Immature natural killer cell (primary cell): Measurements from ENCODE around the gene MILR1. TPM values are rescaled to one million over a fixed set of nuclear protein-coding genes. Genes with fewer than 3 reads are reported as not detected.

Experiments used
- DNase-seq, 3 donors: peaks; one replicate each; pipeline ENCODE4 v3.0.0; 2022; ENCODE audit warnings: mixed read lengths in 1 of 3
- H3K27ac Mint-ChIP-seq, 6 donors: one replicate each; pipeline ENCODE4 v1.8.0; 2020; ENCODE audit warnings: mixed read lengths in 6 of 6, mild to moderate bottlenecking in 5 of 6, inconsistent platforms in 4 of 6, moderate library complexity in 3 of 6
- H3K27me3 Mint-ChIP-seq, 3 donors: one replicate each; pipeline ENCODE4 v1.8.0; 2020 to 2021; ENCODE audit warnings: low read depth in 3 of 3, mild to moderate bottlenecking in 3 of 3, mixed read lengths in 3 of 3, moderate library complexity in 3 of 3, inconsistent platforms in 1 of 3
- H3K36me3 Mint-ChIP-seq, 3 donors: one replicate each; pipeline ENCODE4 v1.8.0; 2020; ENCODE audit warnings: mixed read lengths in 3 of 3, inconsistent platforms in 2 of 3, mild to moderate bottlenecking in 2 of 3
- H3K4me1 Mint-ChIP-seq, 2 donors: one replicate each; pipeline ENCODE4 v1.8.0; 2020; ENCODE audit warnings: inconsistent platforms in 2 of 2, mild to moderate bottlenecking in 2 of 2, mixed read lengths in 2 of 2, moderate library complexity in 1 of 2
- H3K4me3 Mint-ChIP-seq, 5 donors: one replicate each; pipeline ENCODE4 v1.8.0; 2020; ENCODE audit warnings: mild to moderate bottlenecking in 5 of 5, mixed read lengths in 5 of 5, inconsistent platforms in 3 of 5, moderate library complexity in 3 of 5
- H3K9me3 Mint-ChIP-seq, 6 donors: one replicate each; pipeline ENCODE4 v1.8.0; 2020; ENCODE audit warnings: mild to moderate bottlenecking in 6 of 6, mixed read lengths in 6 of 6, inconsistent platforms in 4 of 6, moderate library complexity in 3 of 6
- polyA plus RNA-seq, 3 donors: library from polyadenylated mRNA; unstranded; fragments of 300-500 nt; fragmentation: Illumina TruSeq; gene quantifications; one replicate each; pipeline ENCODE4 v1.2.3, GENCODE V29; 2021

MILR1 gene
- 1 to 10 TPM in 2 of 3 donors, not detected in 1; 1.8 to 9.6 TPM for polyA plus RNA-seq

- Mint-ChIP-seq H3K27me3 (peaks cover 1 to 2% (median 2%) of the 10 kb centered on the region in 3 donors), H3K4me3 (peak within 1 kb of the TSS in 1 of 5 donors; percentile 30), H3K9me3 (peaks cover 0 to 1% (median 0%) of the 10 kb centered on the region in 6 donors), H3K36me3 (no peaks in the 10 kb centered on the region), H3K27ac (peak within 1 kb of the TSS in 3 of 6 donors; percentile 0 to 55 (median 11)), H3K4me1 (peaks cover 4 to 10% of the 10 kb centered on the region in 2 donors)
- no peak for DNase-seq
Measured at GRCh38 chr17:64448665-64449512, at the start of gene MILR1. Gene MILR1, plus strand, starts transcription at chr17:64449115. Its CDS starts 54 bp downstream, at chr17:64449169.

GRCh38 chr17:64399767-64400156, 49.2 kb upstream of the MILR1 start:
- Mint-ChIP-seq H3K4me1 (peaks cover 45 to 74% of the 10 kb centered on the region in 2 donors), H3K27me3 (peaks cover 0 to 7% (median 4%) of the 10 kb centered on the region in 3 donors), H3K27ac (no peak overlapping the region), H3K36me3 (peaks cover 0 to 3% (median 0%) of the 10 kb centered on the region in 3 donors), H3K4me3 (no peak overlapping the region), H3K9me3 (no peaks in the 10 kb centered on the region)
- DNase-seq: no peak

DNA sequence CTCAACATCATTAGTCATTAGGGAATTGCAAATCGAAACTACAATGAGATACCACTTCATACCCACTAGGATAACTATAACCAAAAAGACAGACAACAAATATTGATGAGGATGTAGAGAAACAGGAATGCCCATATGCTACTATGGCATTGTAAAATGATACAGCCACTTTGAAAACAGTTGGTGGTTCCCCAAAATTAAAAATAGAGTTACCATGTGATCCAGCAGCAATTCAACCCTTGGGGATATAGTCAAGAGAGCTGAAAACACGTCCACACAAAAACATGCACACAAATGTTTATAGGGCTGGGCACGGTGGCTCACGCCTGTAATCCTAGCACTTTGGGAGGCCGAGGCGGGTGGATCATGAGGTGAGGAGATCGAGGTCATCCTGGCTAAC, 48.3 kb upstream of the MILR1 start:
- Mint-ChIP-seq H3K27me3 (peaks cover 0 to 7% (median 4%) of the 10 kb centered on the region in 3 donors), H3K4me3 (peak overlapping the region in 3 of 5 donors; percentile 45 to 54 (median 46)), H3K27ac (peak overlapping the region in 3 of 6 donors; percentile 26 to 53 (median 30)), H3K36me3 (peaks cover 0 to 3% (median 0%) of the 10 kb centered on the region in 3 donors), H3K9me3 (no peaks in the 10 kb centered on the region), H3K4me1 (peaks cover 45 to 68% of the 10 kb centered on the region in 2 donors)
- no peak for DNase-seq

GRCh38 chr17:64401244-64401860, 47.6 kb upstream of the MILR1 start:
- DNase-seq: no peak
- Mint-ChIP-seq H3K36me3 (no peaks in the 10 kb centered on the region), H3K4me1 (peaks cover 41 to 61% of the 10 kb centered on the region in 2 donors), H3K27me3 (peaks cover 0 to 7% (median 4%) of the 10 kb centered on the region in 3 donors), H3K9me3 (no peaks in the 10 kb centered on the region), H3K4me3 (peak overlapping the region; percentile 64 to 83 (median 72)), H3K27ac (peak overlapping the region; percentile 4 to 80 (median 66))

DNA sequence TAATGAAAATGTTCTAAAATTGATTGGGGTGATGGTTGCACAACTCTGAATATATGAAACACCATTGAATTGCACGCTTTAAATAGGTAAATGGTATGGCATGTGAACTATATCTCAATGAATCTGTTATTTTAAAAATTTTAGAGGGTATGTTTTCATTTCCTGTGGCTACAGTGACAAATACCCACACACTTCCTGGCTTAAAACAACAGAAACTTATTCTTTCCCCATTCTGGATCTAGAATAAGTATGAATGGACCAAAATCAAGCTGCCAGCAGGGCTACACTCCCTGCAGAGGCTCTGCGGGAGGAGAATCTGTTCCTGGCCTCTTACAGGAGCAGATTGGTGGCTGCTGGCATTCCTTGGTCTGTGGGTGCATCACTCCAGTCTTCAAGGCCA, 47.0 kb upstream of the MILR1 start:
- H3K27me3 Mint-ChIP-seq: peaks cover 0 to 10% (median 4%) of the 10 kb centered on the region in 3 donors
- H3K36me3 Mint-ChIP-seq: no peaks in the 10 kb centered on the region
- no peaks in the 10 kb centered on the region for H3K9me3 Mint-ChIP-seq
- no peak for DNase-seq
- H3K4me1 Mint-ChIP-seq: peaks cover 41 to 55% of the 10 kb centered on the region in 2 donors
- peak overlapping the region; percentile 4 to 80 (median 66) for H3K27ac Mint-ChIP-seq
- H3K4me3 Mint-ChIP-seq: peak overlapping the region; percentile 64 to 83 (median 72)

DNA sequence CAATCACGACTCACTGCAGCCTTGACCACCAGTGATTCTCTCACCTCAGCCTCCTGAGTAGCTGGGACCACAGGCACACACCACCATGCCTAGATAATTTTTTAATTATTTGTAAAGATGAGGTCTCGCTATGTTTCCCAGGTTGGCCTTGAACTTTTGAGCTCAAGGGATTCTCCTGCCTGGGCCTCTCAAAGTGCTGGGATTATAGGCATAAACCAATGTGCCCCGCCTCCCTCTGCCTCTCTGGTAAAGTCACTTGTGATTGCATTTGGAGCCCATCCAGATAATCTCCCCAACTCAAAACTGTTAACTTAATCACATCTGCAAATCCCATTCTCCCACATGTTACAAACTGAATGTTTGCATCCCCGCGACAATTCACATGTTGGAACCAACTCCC, 46.4 kb upstream of the MILR1 start:
- peaks cover 0 to 9% (median 4%) of the 10 kb centered on the region in 3 donors for H3K27me3 Mint-ChIP-seq
- H3K9me3 Mint-ChIP-seq: no peaks in the 10 kb centered on the region
- peak overlapping the region; percentile 1 to 64 (median 21) for H3K4me3 Mint-ChIP-seq
- H3K27ac Mint-ChIP-seq: peak overlapping the region in 1 of 6 donors; percentile 21
- peaks cover 41 to 53% of the 10 kb centered on the region in 2 donors for H3K4me1 Mint-ChIP-seq
- no peak for DNase-seq
- no peaks in the 10 kb centered on the region for H3K36me3 Mint-ChIP-seq

- Mint-ChIP-seq H3K27ac (peak overlapping the region in 1 of 6 donors; percentile 18), H3K4me1 (peaks cover 33 to 41% of the 10 kb centered on the region in 2 donors), H3K9me3 (no peaks in the 10 kb centered on the region), H3K27me3 (peaks cover 0 to 8% (median 4%) of the 10 kb centered on the region in 3 donors), H3K4me3 (no peak overlapping the region), H3K36me3 (no peaks in the 10 kb centered on the region)
- DNase-seq: no peak
Measured at GRCh38 chr17:64403881-64404460, 44.9 kb upstream of the MILR1 start.

DNA sequence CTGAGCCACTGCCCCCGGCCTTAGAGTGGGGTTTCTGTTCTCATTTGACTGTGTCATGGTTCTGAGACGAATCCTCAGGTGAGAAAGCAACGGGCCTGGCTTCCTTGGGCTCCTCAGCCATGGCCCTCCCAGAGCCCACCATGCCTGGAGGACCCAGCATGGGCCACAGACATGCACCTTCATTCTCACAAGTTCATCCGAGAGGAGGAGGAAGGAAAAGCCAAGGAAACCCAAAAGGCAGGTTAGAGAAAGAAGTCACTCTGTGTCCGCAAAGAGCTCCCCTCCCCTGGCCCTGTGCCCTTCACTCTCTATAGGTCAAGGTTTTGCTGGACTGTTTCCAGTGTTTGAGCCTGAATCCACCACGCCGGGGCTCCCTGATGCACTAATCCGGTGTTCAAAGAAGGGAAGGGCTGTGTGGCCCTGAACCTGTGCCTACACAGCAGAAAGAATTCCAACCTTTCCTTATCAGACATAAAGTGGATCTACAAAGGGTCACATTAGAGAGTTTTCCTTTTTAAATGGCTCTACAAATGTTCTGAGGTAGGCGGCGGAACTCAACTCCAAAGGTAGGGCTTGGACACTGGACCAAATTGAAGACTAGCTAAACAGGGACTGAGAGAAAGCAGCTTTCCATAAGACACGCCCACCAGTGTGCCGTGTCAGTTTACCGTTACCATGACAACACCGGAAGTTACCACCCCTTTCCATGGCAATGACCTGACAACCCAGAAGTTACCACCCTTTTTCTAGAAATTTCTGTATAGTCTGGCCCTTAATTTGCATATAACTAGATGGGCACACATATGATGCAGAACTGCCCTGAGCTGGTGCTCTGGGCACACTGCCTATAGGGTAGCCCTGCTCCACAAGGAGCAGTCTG, 42.4 kb upstream of the MILR1 start:
- Mint-ChIP-seq H3K4me3 (no peak overlapping the region), H3K36me3 (no peaks in the 10 kb centered on the region), H3K4me1 (peaks cover 14 to 20% of the 10 kb centered on the region in 2 donors), H3K9me3 (no peaks in the 10 kb centered on the region), H3K27me3 (peaks cover 0 to 8% (median 1%) of the 10 kb centered on the region in 3 donors), H3K27ac (peak overlapping the region in 3 of 6 donors; percentile 18 to 24 (median 22))
- no peak for DNase-seq

- no peaks in the 10 kb centered on the region for H3K9me3 Mint-ChIP-seq
- no peak overlapping the region for H3K4me3 Mint-ChIP-seq
- no peak for DNase-seq
- H3K36me3 Mint-ChIP-seq: no peaks in the 10 kb centered on the region
- no peak overlapping the region for H3K27ac Mint-ChIP-seq
- peaks cover 6 to 15% of the 10 kb centered on the region in 2 donors for H3K4me1 Mint-ChIP-seq
- peaks cover 0 to 6% (median 2%) of the 10 kb centered on the region in 3 donors for H3K27me3 Mint-ChIP-seq
Measured at GRCh38 chr17:64410750-64411490, 38.0 kb upstream of the MILR1 start.

GRCh38 chr17:64411999-64412771, 36.7 kb upstream of the MILR1 start:
- Mint-ChIP-seq H3K4me3 (peak overlapping the region in 2 of 5 donors; percentile 31 to 36), H3K27me3 (peaks cover 0 to 3% (median 2%) of the 10 kb centered on the region in 3 donors), H3K4me1 (peaks cover 6 to 15% of the 10 kb centered on the region in 2 donors), H3K9me3 (no peaks in the 10 kb centered on the region), H3K36me3 (no peaks in the 10 kb centered on the region), H3K27ac (no peak overlapping the region)
- no peak for DNase-seq

- Mint-ChIP-seq H3K27me3 (peaks cover 0 to 4% (median 2%) of the 10 kb centered on the region in 3 donors), H3K4me1 (peaks cover 6 to 15% of the 10 kb centered on the region in 2 donors), H3K4me3 (no peak overlapping the region), H3K27ac (no peak overlapping the region), H3K36me3 (no peaks in the 10 kb centered on the region), H3K9me3 (no peaks in the 10 kb centered on the region)
- DNase-seq: no peak
Measured at GRCh38 chr17:64412944-64413381, 36.0 kb upstream of the MILR1 start.

DNA sequence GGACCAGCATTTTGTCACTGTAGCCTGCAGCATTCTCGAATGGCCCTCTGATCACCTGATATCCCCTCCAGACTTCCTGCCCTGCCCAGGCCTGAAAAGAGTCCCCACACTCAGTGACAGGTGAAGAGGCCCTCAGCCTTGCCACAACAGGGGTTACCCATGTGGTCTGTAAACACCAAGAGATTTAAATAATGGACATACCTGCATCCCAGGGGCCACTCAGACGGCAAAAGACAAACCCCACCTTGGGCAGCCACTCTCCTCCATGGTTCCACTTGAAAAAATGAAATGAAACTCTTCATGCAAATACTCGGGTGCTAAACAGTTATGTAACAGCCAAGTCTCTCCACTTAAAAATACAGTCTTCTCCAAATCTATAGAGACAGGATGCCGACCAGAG, 35.4 kb upstream of the MILR1 start:
- H3K4me1 Mint-ChIP-seq: peaks cover 6 to 17% of the 10 kb centered on the region in 2 donors
- H3K27ac Mint-ChIP-seq: peak overlapping the region in 1 of 6 donors; percentile 8
- DNase-seq: no peak
- H3K27me3 Mint-ChIP-seq: peaks cover 0 to 4% (median 2%) of the 10 kb centered on the region in 3 donors
- no peaks in the 10 kb centered on the region for H3K36me3 Mint-ChIP-seq
- H3K4me3 Mint-ChIP-seq: no peak overlapping the region
- no peaks in the 10 kb centered on the region for H3K9me3 Mint-ChIP-seq
